Naive thymus-derived CD4-positive, alpha-beta T cell (primary cell): ENCODE measurements around the gene DACT2. TPM values are rescaled to one million over a fixed set of nuclear protein-coding genes. Genes with fewer than 3 reads are reported as not detected.

Experiments used
- ATAC-seq: fragments of 150-1000 bp; cut with Tn5 transposase; 2 replicates; pipeline ENCODE4 v1.10.0; 2021; ENCODE audit warnings: mild to moderate bottlenecking, moderate library complexity
- CTCF ChIA-PET: fragments of 350-600 bp; sonication (Branson Sonifier 250); formaldehyde crosslinking; loops from one replicate; lab custom pipeline; 2021; ENCODE audit warnings: antibody characterized with exemption; lab: Charles Lee
- POLR2A ChIA-PET: fragments of 350-600 bp; sonication (Branson Sonifier 250); formaldehyde crosslinking; loops from one replicate; lab custom pipeline; 2021; ENCODE audit warnings: antibody characterized with exemption, inconsistent platforms; lab: Charles Lee
- DNase-seq, 9 donors: peaks; one replicate each; pipeline versions ENCODE4 v3.0.0 to v3.0.0-alpha.2; 2020 to 2022; ENCODE audit warnings: mixed read lengths in 1 of 9
- H3K27ac ChIP-seq: one replicate; pipeline ENCODE4 v1.7.0; 2013; ENCODE audit warnings: mild to moderate bottlenecking, low read depth, low read length, moderate library complexity
- H3K27me3 ChIP-seq, 2 donors: one replicate each; pipeline ENCODE4 v1.7.0; 2013; ENCODE audit warnings: low read length in 2 of 2, mild to moderate bottlenecking in 2 of 2, moderate library complexity in 2 of 2; ENCODE audit not compliant: control insufficient read depth in 2 of 2, insufficient read depth in 2 of 2
- H3K36me3 ChIP-seq, 3 experiments: 1 replicate in 2 of 3; 2 replicates in 1 of 3; pipeline ENCODE4 v1.7.0; 2013; ENCODE audit warnings: low read length in 3 of 3, mild to moderate bottlenecking in 3 of 3, moderate library complexity in 1 of 3; ENCODE audit not compliant: insufficient read depth in 3 of 3, control insufficient read depth in 2 of 3
- H3K4me1 ChIP-seq, 2 donors: one replicate each; pipeline ENCODE4 v1.7.0; 2013; ENCODE audit warnings: low read length in 2 of 2, mild to moderate bottlenecking in 2 of 2, moderate library complexity in 1 of 2; ENCODE audit not compliant: control insufficient read depth in 2 of 2, insufficient read depth in 2 of 2
- H3K4me3 ChIP-seq: 2 replicates; pipeline ENCODE4 v1.7.0; 2013; ENCODE audit warnings: mild to moderate bottlenecking, low read length
- H3K9me3 ChIP-seq, 3 experiments: 1 replicate in 2 of 3; 2 replicates in 1 of 3; pipeline ENCODE4 v1.7.0; 2013; ENCODE audit warnings: low read length in 3 of 3; ENCODE audit not compliant: control insufficient read depth in 2 of 3
- H3K27ac Mint-ChIP-seq, 9 donors: one replicate each; pipeline ENCODE4 v1.8.0; 2020 to 2022; ENCODE audit warnings: mixed read lengths in 9 of 9, mild to moderate bottlenecking in 8 of 9, moderate library complexity in 5 of 9, inconsistent platforms in 2 of 9
- H3K27me3 Mint-ChIP-seq, 5 donors: one replicate each; pipeline ENCODE4 v1.8.0; 2021 to 2022; ENCODE audit warnings: mixed read lengths in 5 of 5, mild to moderate bottlenecking in 1 of 5
- H3K36me3 Mint-ChIP-seq, 5 donors: one replicate each; pipeline ENCODE4 v1.8.0; 2020 to 2022; ENCODE audit warnings: mixed read lengths in 5 of 5, mild to moderate bottlenecking in 3 of 5, inconsistent platforms in 1 of 5
- H3K4me1 Mint-ChIP-seq, 7 donors: one replicate each; pipeline ENCODE4 v1.8.0; 2020 to 2022; ENCODE audit warnings: mixed read lengths in 7 of 7, mild to moderate bottlenecking in 3 of 7, inconsistent platforms in 1 of 7
- H3K4me3 Mint-ChIP-seq, 10 donors: one replicate each; pipeline ENCODE4 v1.8.0; 2020 to 2022; ENCODE audit warnings: mild to moderate bottlenecking in 10 of 10, mixed read lengths in 10 of 10, moderate library complexity in 6 of 10, inconsistent platforms in 2 of 10
- H3K9me3 Mint-ChIP-seq, 11 donors: one replicate each; pipeline ENCODE4 v1.8.0; 2020 to 2022; ENCODE audit warnings: mixed read lengths in 11 of 11, mild to moderate bottlenecking in 4 of 11, inconsistent platforms in 1 of 11, moderate library complexity in 1 of 11
- intact Hi-C, 2 donors: fragments of 100-400 bp; cut with micrococcal nuclease; formaldehyde crosslinking; loops; one replicate each; pipeline ENCODE4 v1.15.1; 2023
- polyA plus RNA-seq, 2 donors: library from polyadenylated mRNA; unstranded; fragments of 300-500 nt; fragmentation: Illumina TruSeq; gene quantifications; one replicate each; pipeline ENCODE4 v1.2.3, GENCODE V29; 2021
- total RNA-seq, 6 experiments: library from RNA in 5 of 6; stranded (reverse) in 5 of 6; gene quantifications; 1 replicate in 5 of 6; 2 replicates in 1 of 6; pipeline ENCODE4 v1.2.3 and lab custom pipeline; 2021 to 2026

DACT2 gene, protein sequence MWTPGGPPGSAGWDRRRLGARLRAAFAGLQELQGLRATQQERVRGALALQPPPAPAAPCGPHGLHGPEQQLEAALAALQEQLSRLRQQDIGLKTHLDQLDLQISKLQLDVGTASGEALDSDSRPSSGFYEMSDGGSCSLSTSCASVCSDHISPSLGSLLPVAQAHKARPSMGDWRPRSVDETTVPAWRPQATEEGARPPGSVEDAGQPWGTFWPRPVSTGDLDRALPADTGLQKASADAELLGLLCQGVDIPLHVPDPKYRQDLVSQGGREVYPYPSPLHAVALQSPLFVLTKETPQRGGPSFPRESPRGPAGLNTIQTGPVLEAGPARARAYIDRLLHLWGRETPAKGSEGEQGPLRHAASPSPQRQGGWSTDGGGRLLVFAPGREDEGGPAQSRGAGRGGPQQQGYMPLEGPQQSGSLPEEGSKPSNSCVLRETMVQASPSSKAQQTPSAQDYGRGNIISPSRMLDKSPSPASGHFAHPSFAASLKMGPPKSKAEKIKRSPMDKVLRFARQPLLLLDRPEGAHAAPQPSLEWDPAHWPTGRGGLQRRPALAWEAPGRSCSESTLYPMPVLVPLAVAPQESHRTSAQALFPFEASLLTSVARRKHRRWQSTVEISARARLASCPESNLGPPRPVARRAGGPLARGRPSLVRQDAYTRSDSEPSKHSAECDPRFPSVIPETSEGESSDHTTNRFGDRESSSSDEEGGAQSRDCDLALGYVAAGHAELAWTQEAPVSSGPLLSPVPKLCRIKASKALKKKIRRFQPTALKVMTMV
- total RNA-seq (under 1 TPM in 1 of 5 experiments, not detected in 4; 0.65 TPM), polyA plus RNA-seq (not detected), total RNA-seq (lab: John Stamatoyannopoulos, UW) (not detected)

DNA sequence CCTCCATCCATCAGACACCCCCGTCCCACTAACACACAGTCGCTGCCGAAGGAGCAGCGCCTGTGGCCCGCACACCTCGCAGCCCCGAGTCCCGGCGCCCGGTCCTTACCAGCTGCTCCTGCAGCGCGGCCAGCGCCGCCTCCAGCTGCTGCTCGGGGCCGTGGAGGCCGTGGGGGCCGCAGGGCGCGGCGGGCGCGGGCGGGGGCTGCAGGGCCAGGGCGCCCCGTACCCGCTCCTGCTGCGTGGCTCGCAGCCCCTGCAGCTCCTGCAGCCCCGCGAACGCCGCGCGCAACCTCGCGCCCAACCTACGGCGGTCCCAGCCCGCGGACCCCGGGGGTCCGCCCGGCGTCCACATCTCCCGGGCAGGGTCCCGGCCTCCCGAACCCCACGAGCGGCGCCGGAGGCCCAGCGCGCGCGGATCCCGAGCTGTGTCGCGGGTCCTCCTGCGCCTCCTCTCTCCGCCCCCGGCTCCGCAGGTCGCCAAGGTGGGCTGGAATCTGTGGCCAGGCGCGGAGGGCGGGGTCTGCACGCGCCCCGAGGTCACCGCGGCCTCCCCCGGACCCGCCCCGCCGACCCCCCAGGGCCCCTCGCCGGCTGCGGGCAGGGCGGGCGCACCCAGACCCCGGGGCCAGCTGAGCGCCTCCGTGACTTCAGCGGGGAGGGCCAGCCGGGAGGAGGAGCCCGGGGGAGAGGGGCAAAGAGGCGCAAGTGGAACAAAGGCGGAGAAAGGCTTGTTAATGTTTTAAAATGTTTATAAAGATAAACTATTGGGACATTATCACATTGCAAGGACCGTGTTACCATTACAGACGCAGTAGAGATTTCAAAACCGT, at the start of gene DACT2:
TSS of gene DACT2 (minus strand) at position 499 of the 833 bp plus-strand sequence. CDS start at position 355, 144 bp downstream.
- DNase-seq (no peak), ATAC-seq (no peak)
- Mint-ChIP-seq H3K4me1 (peaks cover 0 to 2% (median 0%) of the 10 kb centered on the region in 7 donors), H3K4me3 (peak within 1 kb of the TSS in 1 of 10 donors; percentile 5), H3K9me3 (peaks cover 0 to 17% (median 3%) of the 10 kb centered on the region in 11 donors), H3K27ac (peak within 1 kb of the TSS in 1 of 9 donors; percentile 25), H3K36me3 (no peaks in the 10 kb centered on the region), H3K27me3 (peaks cover 28 to 61% (median 46%) of the 10 kb centered on the region in 5 donors)
- Histone ChIP-seq H3K4me3 (no peak within 1 kb of the TSS), H3K36me3 (no peaks in the 10 kb centered on the region), H3K4me1 (no peaks in the 10 kb centered on the region), H3K9me3 (no peaks in the 10 kb centered on the region), H3K27me3 (no peaks in the 10 kb centered on the region), H3K27ac (no peak within 1 kb of the TSS)
- intact Hi-C loops: no loop called here
- CTCF ChIA-PET: no interaction called here
- POLR2A ChIA-PET: interaction anchor here (0.6 kb wide), 1 partner anchor 961 kb away, joined by 3 read pairs; no protein-coding TSS in a partner anchor

DNA sequence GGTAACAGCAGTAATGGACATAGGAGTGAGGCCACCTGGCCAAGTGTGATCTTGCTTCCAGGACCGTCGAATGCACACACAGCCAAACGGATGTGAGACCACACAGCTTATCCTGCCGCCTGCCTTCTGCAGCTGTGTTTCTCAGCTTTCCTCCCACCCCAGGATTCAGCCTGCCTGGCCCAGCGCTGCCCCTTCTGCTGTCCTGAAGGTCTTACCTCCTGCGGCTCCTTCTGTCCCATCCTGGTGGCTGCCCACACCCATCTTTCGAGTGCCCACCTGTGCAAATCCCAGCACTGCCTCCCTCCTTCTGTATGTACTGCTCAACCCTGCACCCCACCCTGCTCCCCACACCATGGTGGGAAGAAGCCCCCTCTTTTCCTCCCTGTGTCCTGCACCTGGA, 49.4 kb upstream of the DACT2 start:
- Histone ChIP-seq H3K36me3 (no peaks in the 10 kb centered on the region), H3K9me3 (no peaks in the 10 kb centered on the region), H3K27me3 (no peaks in the 10 kb centered on the region), H3K4me1 (peaks cover 0 to 3% of the 10 kb centered on the region in 2 donors), H3K27ac (no peak overlapping the region), H3K4me3 (no peak overlapping the region)
- H3K9me3 Mint-ChIP-seq: peaks cover 0 to 5% (median 0%) of the 10 kb centered on the region in 11 donors
- no peak overlapping the region for H3K4me3 Mint-ChIP-seq
- ChIA-PET POLR2A (no interaction called here), CTCF (interaction anchor here (1.6 kb wide), 1 partner anchor 515 kb away, joined by 4 read pairs; no protein-coding TSS in a partner anchor)
- H3K27me3 Mint-ChIP-seq: peaks cover 3 to 18% (median 5%) of the 10 kb centered on the region in 5 donors
- ATAC-seq (no peak), DNase-seq (no peak)
- no peaks in the 10 kb centered on the region for H3K36me3 Mint-ChIP-seq
- no peak overlapping the region for H3K27ac Mint-ChIP-seq
- intact Hi-C loops: no loop called here
- peaks cover 0 to 14% (median 5%) of the 10 kb centered on the region in 7 donors for H3K4me1 Mint-ChIP-seq

DNA sequence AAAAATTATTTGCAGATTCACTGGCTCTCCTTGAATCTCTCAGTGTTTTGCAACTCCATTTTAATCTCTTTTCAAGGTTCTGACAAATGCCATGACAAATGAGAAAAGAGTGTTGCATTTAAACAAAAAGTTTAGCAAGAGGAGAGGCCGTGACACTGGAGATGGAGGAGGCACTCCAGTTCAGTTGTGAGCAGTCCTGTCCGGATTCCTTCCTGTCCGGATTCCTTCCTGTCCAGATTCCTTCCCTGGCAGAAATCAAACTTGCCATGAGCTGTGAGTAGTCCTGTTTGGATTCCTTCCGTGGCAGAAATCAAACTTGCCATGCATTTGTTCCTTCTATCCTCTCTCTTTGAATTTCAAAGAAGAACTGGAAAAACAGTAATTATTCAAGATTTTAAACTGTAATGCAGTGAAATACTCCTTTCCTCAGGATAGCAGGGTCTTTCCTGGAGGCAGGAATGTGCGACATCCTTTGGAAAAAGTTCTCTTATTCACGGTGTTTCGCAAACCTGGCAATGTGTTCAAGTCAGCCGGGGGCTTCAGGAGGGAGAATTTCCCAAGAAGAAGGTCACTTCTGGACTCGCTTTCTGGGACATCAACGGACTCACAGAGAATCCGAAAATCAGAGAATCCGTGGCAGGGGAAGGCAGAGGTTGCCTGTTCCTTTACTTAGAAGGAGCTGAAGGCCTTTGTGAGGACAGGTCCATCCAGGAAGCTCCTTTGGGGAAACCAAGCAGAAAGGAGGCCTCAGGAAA, 48.7 kb upstream of the DACT2 start:
- Histone ChIP-seq H3K27me3 (no peaks in the 10 kb centered on the region), H3K27ac (no peak overlapping the region), H3K4me1 (peaks cover 0 to 3% of the 10 kb centered on the region in 2 donors), H3K9me3 (no peaks in the 10 kb centered on the region), H3K4me3 (no peak overlapping the region), H3K36me3 (no peaks in the 10 kb centered on the region)
- intact Hi-C loops: no loop called here
- H3K4me3 Mint-ChIP-seq: no peak overlapping the region
- no peak for ATAC-seq
- peaks cover 0 to 5% (median 0%) of the 10 kb centered on the region in 11 donors for H3K9me3 Mint-ChIP-seq
- H3K36me3 Mint-ChIP-seq: no peaks in the 10 kb centered on the region
- H3K4me1 Mint-ChIP-seq: peaks cover 0 to 14% (median 5%) of the 10 kb centered on the region in 7 donors
- CTCF ChIA-PET: no interaction called here
- peaks cover 3 to 21% (median 5%) of the 10 kb centered on the region in 5 donors for H3K27me3 Mint-ChIP-seq
- DNase-seq: no peak
- POLR2A ChIA-PET: no interaction called here
- no peak overlapping the region for H3K27ac Mint-ChIP-seq

DNA sequence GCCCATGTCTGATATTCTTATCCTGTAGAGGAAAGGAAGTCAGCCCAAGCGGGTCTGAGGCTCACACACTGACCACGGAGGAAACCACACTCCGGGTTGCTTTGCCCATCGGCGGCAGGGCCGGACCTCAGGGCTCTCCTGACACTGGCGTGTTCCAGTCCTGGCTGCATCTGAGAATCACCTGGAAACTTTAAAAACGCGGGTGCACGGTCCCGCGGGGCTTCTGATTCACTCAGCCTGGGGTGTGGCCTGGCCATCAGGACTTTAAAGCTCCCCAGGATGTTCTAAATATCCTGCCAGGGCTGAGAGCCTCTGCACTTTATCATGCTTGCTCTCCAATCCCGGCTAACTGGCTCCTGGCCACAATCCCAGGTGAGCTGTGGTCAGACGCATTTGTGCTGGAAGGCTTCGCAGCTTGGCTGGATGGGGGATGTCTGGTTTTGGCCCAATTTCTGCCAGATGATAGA, 47.7 kb upstream of the DACT2 start:
- no peaks in the 10 kb centered on the region for H3K9me3 ChIP-seq
- peaks cover 3 to 26% (median 9%) of the 10 kb centered on the region in 5 donors for H3K27me3 Mint-ChIP-seq
- DNase-seq (no peak), ATAC-seq (no peak)
- H3K27ac Mint-ChIP-seq: no peak overlapping the region
- H3K4me1 Mint-ChIP-seq: peaks cover 0 to 14% (median 5%) of the 10 kb centered on the region in 7 donors
- peaks cover 0 to 3% of the 10 kb centered on the region in 2 donors for H3K4me1 ChIP-seq
- CTCF ChIA-PET: no interaction called here
- no peaks in the 10 kb centered on the region for H3K36me3 Mint-ChIP-seq
- intact Hi-C loops: no loop called here
- H3K9me3 Mint-ChIP-seq: peaks cover 0 to 5% (median 0%) of the 10 kb centered on the region in 11 donors
- H3K4me3 Mint-ChIP-seq: no peak overlapping the region
- H3K36me3 ChIP-seq: no peaks in the 10 kb centered on the region
- POLR2A ChIA-PET: no interaction called here
- H3K27ac ChIP-seq: no peak overlapping the region
- H3K27me3 ChIP-seq: no peaks in the 10 kb centered on the region
- H3K4me3 ChIP-seq: no peak overlapping the region

DNA sequence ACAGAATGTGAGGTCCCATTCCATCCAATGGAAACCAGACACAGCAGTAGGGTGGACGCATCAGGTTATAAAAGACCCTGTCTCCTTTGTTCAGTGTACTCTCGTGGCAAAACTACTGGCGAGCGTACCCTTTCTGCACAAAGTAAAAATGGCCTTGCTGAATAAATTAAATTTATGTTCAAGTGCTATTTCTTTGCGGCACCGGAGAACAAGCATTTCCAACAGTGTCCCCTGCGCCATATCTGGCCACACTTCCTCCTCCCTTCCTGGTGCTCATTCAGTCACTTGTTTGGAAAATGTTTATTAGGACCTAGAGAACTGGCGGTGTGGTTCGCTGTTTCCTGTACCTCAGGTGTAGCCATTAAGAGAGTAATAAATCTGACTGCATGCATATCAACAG, 46.9 kb upstream of the DACT2 start:
- Mint-ChIP-seq H3K4me1 (peaks cover 0 to 12% (median 5%) of the 10 kb centered on the region in 7 donors), H3K27me3 (peaks cover 3 to 30% (median 12%) of the 10 kb centered on the region in 5 donors), H3K27ac (no peak overlapping the region), H3K36me3 (peaks cover 0 to 2% (median 0%) of the 10 kb centered on the region in 5 donors), H3K4me3 (no peak overlapping the region), H3K9me3 (peaks cover 0 to 5% (median 0%) of the 10 kb centered on the region in 11 donors)
- intact Hi-C loops: no loop called here
- Histone ChIP-seq H3K36me3 (no peaks in the 10 kb centered on the region), H3K4me1 (peaks cover 0 to 3% of the 10 kb centered on the region in 2 donors), H3K9me3 (no peaks in the 10 kb centered on the region), H3K27ac (no peak overlapping the region), H3K4me3 (no peak overlapping the region), H3K27me3 (no peaks in the 10 kb centered on the region)
- no peak for ATAC-seq
- ChIA-PET POLR2A (no interaction called here), CTCF (no interaction called here)
- DNase-seq: no peak
